ENCODE data around the gene GOLGA2. TPM values are rescaled to one million over a fixed set of nuclear protein-coding genes. Genes with fewer than 3 reads are reported as not detected.
A peak's percentile ranks its signal among the peaks of the same experiment; 100 is the strongest.

GOLGA2 gene
- total RNA-seq, 4 donors from 2014 or later: 68.9 to 84.6 (median 78.5) TPM

GRCh38 chr9:128218172-128218517, 57.7 kb downstream of the GOLGA2 start:
- in situ Hi-C loops (cut with MboI; ENCODE audit: low sequenced_read_pairs in 4 of 4): no loop called here
- Histone ChIP-seq H3K4me3 (peak overlapping the region; percentile 29 to 53 (median 46)), H3K36me3 (no peaks in the 10 kb centered on the region), H3K27me3 (no peaks in the 10 kb centered on the region), H3K4me1 (no peaks in the 10 kb centered on the region), H3K9me3 (no peaks in the 10 kb centered on the region), H3K27ac (no peak overlapping the region)
- intact Hi-C loops (cut with DNase I; ENCODE audit: low total_unique reads): no loop called here
- ATAC-seq: no peak
- no peak for DNase-seq
- TF ChIP-seq CTCF (IDR thresholded peaks at IDR 0.05 in 4 of 5, conservative IDR thresholded peaks at IDR 0.05 in 1 of 5) (no peak), POLR2A (IDR thresholded peaks at IDR 0.05) (no peak)

- DNase-seq (peak in 1 of 2 donors; percentile 31), ATAC-seq (no peak)
- in situ Hi-C loops (cut with MboI; ENCODE audit: low sequenced_read_pairs in 4 of 4) (no loop called here), intact Hi-C loops (cut with DNase I; ENCODE audit: low total_unique reads) (no loop called here)
- TF ChIP-seq POLR2A (IDR thresholded peaks at IDR 0.05): no peak
- TF ChIP-seq CTCF (IDR thresholded peaks at IDR 0.05 in 4 of 5, conservative IDR thresholded peaks at IDR 0.05 in 1 of 5): no peak
- Histone ChIP-seq H3K27me3 (no peaks in the 10 kb centered on the region), H3K4me1 (no peaks in the 10 kb centered on the region), H3K27ac (no peak overlapping the region), H3K4me3 (no peak overlapping the region), H3K9me3 (no peaks in the 10 kb centered on the region), H3K36me3 (no peaks in the 10 kb centered on the region)
Observed at GRCh38 chr9:128216781-128217553, 58.8 kb downstream of the GOLGA2 start.

GRCh38 chr9:128215491-128216409, 60.1 kb downstream of the GOLGA2 start:
- H3K4me3 ChIP-seq: no peak overlapping the region
- intact Hi-C loops (cut with DNase I; ENCODE audit: low total_unique reads): no loop called here
- TF ChIP-seq POLR2A (IDR thresholded peaks at IDR 0.05): no peak
- no peak for TF ChIP-seq CTCF (IDR thresholded peaks at IDR 0.05 in 4 of 5, conservative IDR thresholded peaks at IDR 0.05 in 1 of 5)
- no peaks in the 10 kb centered on the region for H3K9me3 ChIP-seq
- DNase-seq (peak in 1 of 2 donors; percentile 41), ATAC-seq (peak in 1 of 2 donors; percentile 28)
- no peaks in the 10 kb centered on the region for H3K36me3 ChIP-seq
- H3K4me1 ChIP-seq: no peaks in the 10 kb centered on the region
- H3K27ac ChIP-seq: peak overlapping the region in 3 of 4 donors; percentile 22 to 31 (median 30)
- in situ Hi-C loops (cut with MboI; ENCODE audit: low sequenced_read_pairs in 4 of 4): no loop called here
- H3K27me3 ChIP-seq: no peaks in the 10 kb centered on the region

GRCh38 chr9:128214571-128215490, 61.0 kb downstream of the GOLGA2 start:
- TF ChIP-seq POLR2A (IDR thresholded peaks at IDR 0.05) (no peak), CTCF (IDR thresholded peaks at IDR 0.05 in 4 of 5, conservative IDR thresholded peaks at IDR 0.05 in 1 of 5) (no peak)

More at GRCh38 chr9:128214571-128215490, 61.0 kb downstream of the GOLGA2 start:
- no peaks in the 10 kb centered on the region for H3K9me3 ChIP-seq
- H3K4me3 ChIP-seq: no peak overlapping the region
- no peaks in the 10 kb centered on the region for H3K4me1 ChIP-seq
- no peaks in the 10 kb centered on the region for H3K36me3 ChIP-seq
- in situ Hi-C loops (cut with MboI; ENCODE audit: low sequenced_read_pairs in 4 of 4) (no loop called here), intact Hi-C loops (cut with DNase I; ENCODE audit: low total_unique reads) (no loop called here)
- no peak for DNase-seq
- H3K27me3 ChIP-seq: no peaks in the 10 kb centered on the region
- no peak for ATAC-seq
- peak overlapping the region in 3 of 4 donors; percentile 22 to 31 (median 30) for H3K27ac ChIP-seq
